GM21717 (cell line): ENCODE results near the gene C4orf54.

ENCODE experiments used
- ATAC-seq: cut with Tn5 transposase; IDR thresholded peaks from one replicate; pipeline ENCODE4 v1.9.1; 2021; ENCODE audit warnings: mild to moderate bottlenecking, moderate library complexity; ENCODE audit not compliant: unreplicated experiment

Gene C4orf54

GRCh38 chr4:99625369-99625768 lies 32.3 kb downstream of the C4orf54 start:
- peak; percentile 90 for ATAC-seq

DNA sequence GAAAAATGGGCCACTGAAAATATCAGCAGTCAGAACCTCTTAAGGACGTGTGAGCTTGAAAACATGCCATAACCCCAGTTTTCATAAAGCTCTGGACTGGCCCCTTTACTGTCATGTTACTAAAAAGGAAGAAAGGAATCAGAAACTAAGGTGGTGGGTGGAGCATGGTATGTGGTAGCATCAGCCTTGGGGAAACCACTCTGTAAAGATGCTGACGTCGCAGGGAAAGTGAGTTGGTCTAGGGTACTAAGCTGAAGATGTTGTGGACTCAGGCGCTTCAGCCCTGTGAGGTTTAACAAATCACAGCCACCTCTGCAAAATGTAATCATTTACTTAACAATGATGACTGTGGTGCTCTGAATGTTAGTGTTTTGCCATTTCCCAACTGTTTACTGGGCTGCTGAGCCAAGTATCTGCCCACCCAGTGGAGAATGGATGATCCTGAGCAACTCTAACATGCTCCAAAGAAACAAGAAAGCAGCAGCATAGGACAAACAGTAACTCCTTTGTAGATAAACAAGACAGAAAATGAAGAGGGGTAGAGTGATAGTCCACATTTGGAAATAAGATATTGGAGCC lies 33.4 kb downstream of the C4orf54 start:
- peak; percentile 78 for ATAC-seq

GRCh38 chr4:99622341-99622740 lies 35.3 kb downstream of the C4orf54 start:
- ATAC-seq = no peak

DNA sequence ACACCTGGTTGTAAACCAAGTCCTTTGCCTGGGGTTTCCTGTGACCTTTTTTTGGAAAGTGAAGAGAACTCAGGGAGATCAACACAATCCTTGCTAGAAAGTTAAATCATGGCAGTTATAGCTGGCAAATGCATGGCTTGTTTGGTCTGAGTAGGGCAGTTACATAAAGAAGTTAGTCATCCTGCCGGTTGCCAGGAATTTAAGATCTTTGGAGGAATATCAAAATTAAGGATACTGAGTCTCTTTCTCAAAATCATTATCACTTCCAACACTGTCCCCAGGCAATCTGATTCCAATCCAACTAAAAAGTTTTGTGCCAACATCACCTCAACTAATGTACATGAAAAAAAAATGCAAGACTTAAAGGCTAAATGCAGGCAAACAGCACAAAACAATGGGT lies 40.3 kb downstream of the C4orf54 start:
- no peak for ATAC-seq

DNA sequence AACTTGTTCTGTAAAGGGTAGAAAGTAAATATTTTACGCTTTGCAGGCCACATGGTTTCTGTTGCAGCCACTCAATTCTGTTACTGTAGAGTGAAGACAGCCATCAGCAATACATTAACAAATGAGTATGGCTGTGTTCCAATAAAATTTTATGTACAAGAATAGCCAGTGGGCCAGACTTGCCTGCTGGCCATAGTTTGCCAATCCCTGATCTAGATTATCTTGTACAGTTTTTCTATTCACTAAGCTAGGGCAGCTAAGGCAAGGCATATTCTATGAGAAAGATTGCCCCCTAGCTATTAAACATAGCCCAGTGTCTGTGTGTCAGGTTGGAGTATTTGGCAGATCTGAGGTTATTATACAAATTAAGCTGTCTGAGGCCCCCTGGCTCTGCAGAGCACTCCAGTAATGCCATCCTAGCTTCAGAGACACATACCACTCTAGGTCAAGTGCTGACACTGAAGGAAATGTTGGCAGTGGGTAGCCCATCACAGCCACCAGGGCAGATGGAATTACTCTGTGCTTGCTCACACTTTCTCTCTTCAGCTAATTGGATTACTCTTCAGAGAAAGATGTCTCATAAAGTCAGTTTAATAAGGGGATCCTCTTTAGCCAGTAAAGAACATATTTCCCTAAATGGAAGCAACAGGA lies 42.3 kb downstream of the C4orf54 start:
- ATAC-seq = no peak

- no peak for ATAC-seq
These were observed 43.1 kb downstream of the C4orf54 start for GRCh38 chr4:99614491-99614890.

GRCh38 chr4:99612704-99613103 lies 44.9 kb downstream of the C4orf54 start:
- no peak for ATAC-seq

- ATAC-seq = no peak
These were observed 45.3 kb downstream of the C4orf54 start for GRCh38 chr4:99612281-99612680.

DNA sequence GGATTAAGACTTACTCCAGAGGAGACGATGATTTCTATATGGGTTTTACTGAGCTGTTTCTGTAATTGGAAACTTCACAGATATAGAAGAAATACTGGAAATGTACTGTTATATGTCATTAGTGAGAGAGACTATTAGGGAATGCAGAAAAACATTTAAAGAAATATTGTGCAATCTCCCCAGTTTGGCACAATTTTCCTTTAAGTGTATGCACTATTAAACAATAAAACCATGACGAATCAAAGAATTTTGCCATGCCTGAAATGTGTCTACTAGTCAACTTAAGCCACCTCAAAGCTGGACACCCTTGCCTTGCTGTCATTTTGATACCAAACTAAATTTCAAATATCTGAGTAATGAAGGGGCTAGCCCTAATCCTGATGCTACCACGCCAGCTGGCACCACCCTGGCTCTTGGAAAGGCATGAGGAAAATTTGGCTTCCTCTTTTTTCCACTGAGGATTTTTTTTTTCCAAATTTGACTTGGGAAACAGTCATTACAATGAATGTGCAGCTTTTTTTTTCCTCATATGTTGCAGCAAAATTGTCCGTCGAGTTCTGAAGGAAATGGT lies 46.9 kb downstream of the C4orf54 start:
- no peak for ATAC-seq

GRCh38 chr4:99608417-99608816 lies 49.2 kb downstream of the C4orf54 start:
- no peak for ATAC-seq
